Activated naive CD8-positive, alpha-beta T cell treated with anti-CD3 and anti-CD28 coated beads, Interleukin-2, amount 50 U/mL, for 16 hours (primary cell): Measurements from ENCODE around the gene TPGS1.

Source experiments
- DNase-seq: peaks from one replicate; pipeline ENCODE4 v3.0.0-alpha.2; 2020; ENCODE audit warnings: low read depth, low spot score

Gene TPGS1

GRCh38 chr19:518598-519231, 11.4 kb downstream of the TPGS1 start:
- peak; percentile 47 for DNase-seq

- no peak for DNase-seq
Observed at GRCh38 chr19:519449-519865, 12.2 kb downstream of the TPGS1 start.

- no peak for DNase-seq
Observed at GRCh38 chr19:522726-523125, 15.4 kb downstream of the TPGS1 start.

- DNase-seq, result no peak
Observed at GRCh38 chr19:524062-524674, 16.9 kb downstream of the TPGS1 start.

- no peak for DNase-seq
Observed at GRCh38 chr19:525029-525428, 17.7 kb downstream of the TPGS1 start.

- no peak for DNase-seq
Observed at GRCh38 chr19:525857-526419, 18.6 kb downstream of the TPGS1 start.

GRCh38 chr19:530134-531008, 23.1 kb downstream of the TPGS1 start:
- no peak for DNase-seq

GRCh38 chr19:531009-531752, 23.9 kb downstream of the TPGS1 start:
- peak; percentile 69 for DNase-seq

- DNase-seq, result no peak
Observed at GRCh38 chr19:531753-532560, 24.7 kb downstream of the TPGS1 start, which contains the start of gene CDC34. Gene CDC34 (plus strand): TSS chr19:531760. CDS start chr19:531932, 172 bp downstream.

- no peak for DNase-seq
Observed at GRCh38 chr19:532561-533363, 25.5 kb downstream of the TPGS1 start.

GRCh38 chr19:533364-534058, 26.2 kb downstream of the TPGS1 start:
- DNase-seq, result no peak

- DNase-seq, result no peak
Observed at GRCh38 chr19:534088-534487, 26.8 kb downstream of the TPGS1 start.

GRCh38 chr19:535017-535835, 27.9 kb downstream of the TPGS1 start:
- DNase-seq, result no peak

- no peak for DNase-seq
Observed at GRCh38 chr19:536031-536880, 29.0 kb downstream of the TPGS1 start.

GRCh38 chr19:536881-537404, 29.6 kb downstream of the TPGS1 start:
- no peak for DNase-seq

- DNase-seq, result no peak
Observed at GRCh38 chr19:538641-539428, 31.5 kb downstream of the TPGS1 start.
